Panc1 (cell line): Measurements from ENCODE around the gene CTDP1.

Experiments used
- CTCF ChIP-seq: fragments of 450-650 bp; IDR thresholded peaks from 2 replicates; pipeline ENCODE4 v1.5.1; 2017; ENCODE audit warnings: mild to moderate bottlenecking
- POLR2AphosphoS5 ChIP-seq: IDR thresholded peaks from 2 replicates; pipeline ENCODE4 v1.6.1; 2012; ENCODE audit warnings: mild to moderate bottlenecking, low read depth, low read length, moderate library complexity
- REST ChIP-seq, 2 experiments: IDR thresholded peaks; 2 replicates each; pipeline ENCODE4 v1.6.1; 2011 to 2012; ENCODE audit warnings: low read depth in 2 of 2, control low read depth in 1 of 2, low read length in 1 of 2, mild to moderate bottlenecking in 1 of 2, moderate library complexity in 1 of 2; ENCODE audit not compliant: insufficient read depth in 1 of 2

- no peak for TF ChIP-seq POLR2AphosphoS5
- TF ChIP-seq CTCF, result no peak
- TF ChIP-seq REST (IDR thresholded peaks at IDR 0.05; ENCODE audit: insufficient read depth in 1 of 2, low read depth in 2 of 2, low read length in 1 of 2), result no peak
Observed at GRCh38 chr18:79683626-79684282, 4.2 kb downstream of the CTDP1 start.
